OCI-LY1 (cell line): ENCODE measurements around the gene ZNF609.

Experiments
- H2AFZ ChIP-seq: fragments of 200-600 bp; sonication (generic), shearing (Covaris generic); 2 replicates; pipeline ENCODE4 v1.6.0; 2014; ENCODE audit warnings: antibody characterized with exemption, mild to moderate bottlenecking, low read length
- H3F3A ChIP-seq: fragments of 200-600 bp; sonication (generic), shearing (Covaris generic); 2 replicates; pipeline ENCODE4 v1.6.0; 2014; ENCODE audit warnings: mild to moderate bottlenecking, antibody characterized with exemption, low read length, moderate library complexity; ENCODE audit not compliant: insufficient read depth
- H3K27ac ChIP-seq: fragments of 200-600 bp; sonication (generic); 2 replicates; pipeline ENCODE4 v1.5.1; 2014; ENCODE audit warnings: low read length, mixed run types, mild to moderate bottlenecking, low read depth; ENCODE audit not compliant: poor library complexity, severe bottlenecking
- H3K27me3 ChIP-seq: fragments of 200-600 bp; sonication (generic); 2 replicates; pipeline ENCODE4 v1.6.0; 2014; ENCODE audit warnings: antibody characterized with exemption, mild to moderate bottlenecking, low read length, moderate library complexity; ENCODE audit not compliant: insufficient read depth
- H3K36me3 ChIP-seq: fragments of 200-600 bp; sonication (generic); 2 replicates; pipeline ENCODE4 v1.6.1; 2014; ENCODE audit warnings: mild to moderate bottlenecking, antibody characterized with exemption, low read length, moderate library complexity, mixed read lengths; ENCODE audit not compliant: insufficient read depth
- H3K4me1 ChIP-seq: fragments of 200-600 bp; sonication (generic); 2 replicates; pipeline ENCODE4 v1.5.1; 2014; ENCODE audit warnings: mild to moderate bottlenecking, low read length, moderate library complexity; ENCODE audit not compliant: insufficient read depth, severe bottlenecking
- H3K4me2 ChIP-seq: fragments of 200-600 bp; sonication (generic), shearing (Covaris generic); 2 replicates; pipeline ENCODE4 v1.6.1; 2014; ENCODE audit warnings: low read length
- H3K4me3 ChIP-seq: fragments of 200-600 bp; sonication (generic); 2 replicates; pipeline ENCODE4 v1.5.1; 2014; ENCODE audit warnings: low read length, low read depth, mild to moderate bottlenecking, mixed read lengths; ENCODE audit not compliant: poor library complexity, severe bottlenecking
- H3K79me2 ChIP-seq: fragments of 200-600 bp; shearing (Covaris generic); 2 replicates; pipeline ENCODE4 v1.6.1; 2016; ENCODE audit warnings: mixed run types, low read length, mixed read lengths; ENCODE audit not compliant: insufficient read depth
- H3K9ac ChIP-seq: fragments of 200-600 bp; sonication (generic), shearing (Covaris generic); 2 replicates; pipeline ENCODE4 v1.6.1; 2014; ENCODE audit warnings: mild to moderate bottlenecking, low read length, mixed read lengths
- H3K9me2 ChIP-seq: fragments of 200-600 bp; sonication (generic), shearing (Covaris generic); 2 replicates; pipeline ENCODE4 v1.6.1; 2014; ENCODE audit warnings: low read depth, mild to moderate bottlenecking, low read length, mixed read lengths
- H3K9me3 ChIP-seq: fragments of 200-600 bp; shearing (Covaris generic); 2 replicates; pipeline ENCODE4 v1.6.1; 2014; ENCODE audit warnings: low read length, mixed read lengths
- H4K20me1 ChIP-seq: fragments of 200-600 bp; sonication (generic), shearing (Covaris generic); 2 replicates; pipeline ENCODE4 v1.6.0; 2016; ENCODE audit warnings: mild to moderate bottlenecking, low read length; ENCODE audit not compliant: insufficient read depth
- EZH2 ChIP-seq: fragments of 200-600 bp; sonication (generic), shearing (Covaris generic); IDR thresholded peaks from 2 replicates; pipeline ENCODE4 v1.8.0; 2017; ENCODE audit warnings: borderline replicate concordance, mixed run types, mild to moderate bottlenecking, antibody characterized with exemption, low read length, moderate library complexity, mixed read lengths
- TF ChIP-seq, protein P1 (sequence below): fragments of 200-600 bp; sonication (generic), shearing (Covaris generic); IDR thresholded peaks from 2 replicates; pipeline ENCODE4 v1.5.1; 2017; ENCODE audit warnings: mild to moderate bottlenecking, antibody characterized with exemption, low read length, moderate library complexity, mixed read lengths

Gene ZNF609

DNA sequence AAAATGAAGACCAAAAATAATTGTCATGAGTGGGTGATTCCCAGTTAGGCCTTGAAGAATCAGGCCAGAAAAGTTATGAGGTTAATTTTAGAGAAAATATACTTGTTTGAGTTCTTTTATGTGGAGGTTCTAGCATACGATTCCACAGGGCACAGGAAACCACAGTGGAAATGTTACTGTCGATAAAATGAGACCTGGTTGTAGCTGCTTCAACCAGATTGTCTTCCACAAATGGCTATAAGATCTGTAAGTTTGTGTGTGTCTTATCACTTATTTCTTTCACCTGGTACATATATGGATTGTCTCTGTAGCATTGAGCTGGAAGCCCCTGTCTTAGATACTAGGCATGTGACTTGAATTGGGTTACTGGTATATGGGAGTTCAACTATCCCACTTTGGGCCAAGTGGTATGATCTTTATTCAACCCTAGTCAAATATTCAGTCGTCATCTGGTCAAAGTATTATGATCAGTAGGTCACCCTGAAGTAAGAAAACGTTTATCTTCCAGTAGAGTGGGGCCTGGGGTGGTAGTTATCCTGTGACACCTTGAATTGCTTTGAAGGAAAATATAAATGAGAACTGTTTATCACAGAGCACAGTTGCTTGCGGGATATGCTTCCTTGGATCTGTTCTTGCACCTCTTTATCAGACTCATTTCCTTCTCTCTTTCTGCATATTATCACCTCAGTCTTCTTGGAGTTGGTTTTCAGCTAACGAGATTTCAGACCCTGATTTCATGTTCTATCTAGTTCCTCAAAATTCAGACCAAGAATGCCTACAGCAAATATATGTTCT, 21.5 kb upstream of the ZNF609 start:
- Histone ChIP-seq H3K9me3 (no peaks in the 10 kb centered on the region), H4K20me1 (no peaks in the 10 kb centered on the region), H3K9ac (no peak overlapping the region), H3K27me3 (no peaks in the 10 kb centered on the region), H3K79me2 (no peaks in the 10 kb centered on the region), H3K27ac (no peak overlapping the region), H3K4me3 (no peak overlapping the region), H3K9me2 (no peaks in the 10 kb centered on the region), H3K4me2 (no peak overlapping the region), H2AFZ (no peak overlapping the region), H3K4me1 (peaks cover 3% of the 10 kb centered on the region), H3K36me3 (no peaks in the 10 kb centered on the region), H3F3A (no peaks in the 10 kb centered on the region)
- TF ChIP-seq, protein P1, sequence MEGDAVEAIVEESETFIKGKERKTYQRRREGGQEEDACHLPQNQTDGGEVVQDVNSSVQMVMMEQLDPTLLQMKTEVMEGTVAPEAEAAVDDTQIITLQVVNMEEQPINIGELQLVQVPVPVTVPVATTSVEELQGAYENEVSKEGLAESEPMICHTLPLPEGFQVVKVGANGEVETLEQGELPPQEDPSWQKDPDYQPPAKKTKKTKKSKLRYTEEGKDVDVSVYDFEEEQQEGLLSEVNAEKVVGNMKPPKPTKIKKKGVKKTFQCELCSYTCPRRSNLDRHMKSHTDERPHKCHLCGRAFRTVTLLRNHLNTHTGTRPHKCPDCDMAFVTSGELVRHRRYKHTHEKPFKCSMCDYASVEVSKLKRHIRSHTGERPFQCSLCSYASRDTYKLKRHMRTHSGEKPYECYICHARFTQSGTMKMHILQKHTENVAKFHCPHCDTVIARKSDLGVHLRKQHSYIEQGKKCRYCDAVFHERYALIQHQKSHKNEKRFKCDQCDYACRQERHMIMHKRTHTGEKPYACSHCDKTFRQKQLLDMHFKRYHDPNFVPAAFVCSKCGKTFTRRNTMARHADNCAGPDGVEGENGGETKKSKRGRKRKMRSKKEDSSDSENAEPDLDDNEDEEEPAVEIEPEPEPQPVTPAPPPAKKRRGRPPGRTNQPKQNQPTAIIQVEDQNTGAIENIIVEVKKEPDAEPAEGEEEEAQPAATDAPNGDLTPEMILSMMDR = no peak
- TF ChIP-seq EZH2 = no peak

DNA sequence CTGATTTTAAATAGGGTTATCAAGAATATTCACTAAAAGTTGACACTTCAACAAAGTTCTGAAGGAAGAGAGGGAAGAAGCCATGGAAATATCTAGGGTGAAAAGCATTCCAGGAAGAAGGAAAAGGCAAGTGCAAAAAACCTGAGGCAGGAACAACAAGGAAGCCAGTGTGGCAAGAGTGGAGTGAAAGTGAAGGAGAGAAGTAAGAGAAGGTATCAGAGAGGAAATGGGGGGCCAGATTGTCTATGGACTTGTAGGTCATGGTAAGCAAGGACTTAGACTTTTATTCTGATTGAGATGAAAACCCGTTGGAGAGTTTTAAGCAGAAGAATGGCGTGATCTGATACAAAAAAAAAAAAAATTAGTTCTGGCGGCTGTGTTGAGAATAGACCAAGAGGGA, 18.5 kb upstream of the ZNF609 start:
- H3K27ac ChIP-seq = no peak overlapping the region
- H2AFZ ChIP-seq = no peak overlapping the region
- no peak overlapping the region for H3K4me3 ChIP-seq
- no peak overlapping the region for H3K9ac ChIP-seq
- peaks cover 8% of the 10 kb centered on the region for H3K4me1 ChIP-seq
- no peaks in the 10 kb centered on the region for H3K9me2 ChIP-seq
- H3K36me3 ChIP-seq = no peaks in the 10 kb centered on the region
- H4K20me1 ChIP-seq = no peaks in the 10 kb centered on the region
- H3K79me2 ChIP-seq = no peaks in the 10 kb centered on the region
- H3F3A ChIP-seq = no peaks in the 10 kb centered on the region
- no peaks in the 10 kb centered on the region for H3K9me3 ChIP-seq
- TF ChIP-seq EZH2 = no peak
- TF ChIP-seq, protein P1 = no peak
- no peak overlapping the region for H3K4me2 ChIP-seq
- no peaks in the 10 kb centered on the region for H3K27me3 ChIP-seq

DNA sequence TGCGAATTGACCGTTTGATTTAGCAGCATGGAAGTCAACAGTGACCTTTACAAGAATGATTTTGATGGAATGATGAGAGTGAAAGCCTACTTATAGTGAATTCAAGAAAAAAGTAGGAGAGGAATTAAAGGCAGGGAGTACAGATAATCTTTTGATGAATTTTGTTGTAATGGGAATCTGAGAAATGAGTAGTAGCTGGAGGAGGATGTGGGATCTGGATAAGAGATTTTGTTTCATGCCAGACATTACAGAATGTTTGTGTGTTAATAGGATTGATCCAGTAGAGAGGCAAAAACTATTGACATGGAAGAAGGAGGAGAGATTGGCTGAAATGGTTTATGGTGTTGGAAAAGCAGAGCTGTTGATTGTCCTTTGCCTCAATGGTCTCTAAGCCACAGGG, 17.4 kb upstream of the ZNF609 start:
- Histone ChIP-seq H3K4me1 (peaks cover 14% of the 10 kb centered on the region), H4K20me1 (no peaks in the 10 kb centered on the region), H3K9me2 (no peaks in the 10 kb centered on the region), H3K27ac (no peak overlapping the region), H3F3A (no peaks in the 10 kb centered on the region), H3K36me3 (peaks cover 9% of the 10 kb centered on the region; the same call in 1 of the 2 replicates), H3K4me3 (no peak overlapping the region), H3K9me3 (no peaks in the 10 kb centered on the region), H3K4me2 (no peak overlapping the region), H3K9ac (no peak overlapping the region), H3K27me3 (no peaks in the 10 kb centered on the region), H2AFZ (no peak overlapping the region), H3K79me2 (no peaks in the 10 kb centered on the region)
- no peak for TF ChIP-seq EZH2
- TF ChIP-seq, protein P1 = no peak
